ENCODE data around the gene CSNK1D.

The CSNK1D gene

DNA sequence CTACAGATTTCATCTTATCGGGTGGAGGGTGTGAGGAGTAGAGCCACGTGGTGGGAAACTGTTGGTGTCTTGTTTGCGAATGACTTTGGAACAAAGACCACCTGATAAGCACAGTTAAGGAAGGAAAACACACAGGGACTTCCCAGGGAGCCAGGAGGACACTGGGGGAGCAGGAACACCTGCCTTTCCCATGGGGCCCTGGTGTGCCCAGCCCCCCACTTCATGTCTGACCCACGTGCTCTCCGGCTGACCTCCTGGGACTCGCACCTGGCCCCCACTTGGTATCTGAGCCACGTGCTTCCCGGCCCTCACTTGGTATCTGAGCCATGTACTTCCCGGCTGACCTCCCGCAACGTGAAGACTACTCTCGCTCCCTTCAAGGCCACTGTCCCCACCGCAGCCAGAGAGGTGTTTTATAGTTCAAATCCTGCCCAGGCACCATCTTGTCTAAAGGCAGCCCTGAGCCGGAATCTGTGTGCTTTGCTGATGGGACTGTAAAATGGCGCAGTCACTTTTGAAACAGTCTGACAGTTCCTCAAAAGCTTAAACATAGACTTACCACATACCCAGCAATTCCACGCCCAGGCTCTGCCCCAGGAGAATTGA is 5.4 kb upstream of the CSNK1D start:
- TF ChIP-seq GATA3 (IDR thresholded peaks at IDR 0.05; ENCODE audit: low read depth, low read length) (no peak), GATA2 (IDR thresholded peaks at IDR 0.05; ENCODE audit: low read depth, low read length) (no peak)

- TF ChIP-seq GATA3 (IDR thresholded peaks at IDR 0.05; ENCODE audit: low read depth, low read length) (no peak), GATA2 (IDR thresholded peaks at IDR 0.05; ENCODE audit: low read depth, low read length) (no peak)
Observed at GRCh38 chr17:82278308-82278707, 4.8 kb upstream of the CSNK1D start.

- no peak for TF ChIP-seq GATA3 (IDR thresholded peaks at IDR 0.05; ENCODE audit: low read depth, low read length)
- TF ChIP-seq GATA2 (IDR thresholded peaks at IDR 0.05; ENCODE audit: low read depth, low read length) = no peak
Observed at GRCh38 chr17:82277851-82278250, 4.4 kb upstream of the CSNK1D start.

DNA sequence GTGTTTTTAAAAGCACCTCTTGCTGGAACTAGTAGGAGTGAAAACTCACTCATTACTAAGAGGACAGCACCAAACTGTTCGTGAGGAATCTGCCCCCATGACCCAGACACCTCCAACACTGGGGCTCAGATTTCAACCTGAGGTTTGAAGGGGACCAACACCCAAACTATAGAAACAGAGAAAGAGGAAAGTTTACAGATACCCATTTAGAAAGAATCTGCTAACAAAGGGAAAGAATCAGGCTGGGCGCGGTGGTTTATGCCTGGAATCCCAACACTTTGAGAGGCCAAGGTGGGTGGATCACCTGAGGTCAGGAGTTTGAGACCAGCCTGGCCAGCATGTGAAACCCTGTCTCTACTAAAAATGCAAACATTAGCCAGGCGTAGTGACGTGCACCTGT is 3.4 kb upstream of the CSNK1D start:
- no peak for TF ChIP-seq GATA3 (IDR thresholded peaks at IDR 0.05; ENCODE audit: low read depth, low read length)
- no peak for TF ChIP-seq GATA2 (IDR thresholded peaks at IDR 0.05; ENCODE audit: low read depth, low read length)

GRCh38 chr17:82275326-82275725 is 1.8 kb upstream of the CSNK1D start:
- TF ChIP-seq GATA3 (IDR thresholded peaks at IDR 0.05; ENCODE audit: low read depth, low read length) (no peak), GATA2 (IDR thresholded peaks at IDR 0.05; ENCODE audit: low read depth, low read length) (no peak)

- no peak for TF ChIP-seq GATA2 (IDR thresholded peaks at IDR 0.05; ENCODE audit: low read depth, low read length)
- no peak for TF ChIP-seq GATA3 (IDR thresholded peaks at IDR 0.05; ENCODE audit: low read depth, low read length)
Observed at GRCh38 chr17:82274134-82275020, 877 bp upstream of the CSNK1D start.

- TF ChIP-seq GATA2 (IDR thresholded peaks at IDR 0.05; ENCODE audit: low read depth, low read length) = no peak
- no peak for TF ChIP-seq GATA3 (IDR thresholded peaks at IDR 0.05; ENCODE audit: low read depth, low read length)
Observed at GRCh38 chr17:82272495-82273326, 789 bp downstream of the CSNK1D start.

DNA sequence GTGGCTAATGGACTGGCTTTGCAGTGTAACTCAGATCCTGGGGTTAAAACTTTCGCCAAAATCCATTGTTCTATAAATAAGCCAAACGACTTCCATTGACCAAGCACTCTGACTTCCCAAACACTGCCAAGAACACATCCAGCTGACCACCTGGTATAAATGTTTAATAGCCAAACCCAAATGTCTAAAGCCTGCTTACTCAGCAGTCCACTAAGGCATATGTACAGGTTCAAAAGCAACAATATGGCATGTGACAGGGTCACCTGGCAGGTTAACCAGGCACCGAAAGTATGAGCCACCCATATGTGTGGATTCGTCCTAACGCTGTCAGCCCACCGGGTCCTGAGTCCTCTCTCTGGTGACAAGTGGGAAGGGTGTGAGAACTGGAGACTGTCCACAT is 2.1 kb downstream of the CSNK1D start:
- TF ChIP-seq GATA2 (IDR thresholded peaks at IDR 0.05; ENCODE audit: low read depth, low read length) (no peak), GATA3 (IDR thresholded peaks at IDR 0.05; ENCODE audit: low read depth, low read length) (no peak)

GRCh38 chr17:82270651-82271050 is 2.8 kb downstream of the CSNK1D start:
- no peak for TF ChIP-seq GATA2 (IDR thresholded peaks at IDR 0.05; ENCODE audit: low read depth, low read length)
- no peak for TF ChIP-seq GATA3 (IDR thresholded peaks at IDR 0.05; ENCODE audit: low read depth, low read length)

GRCh38 chr17:82269882-82270500 is 3.5 kb downstream of the CSNK1D start:
- TF ChIP-seq GATA3 (IDR thresholded peaks at IDR 0.05; ENCODE audit: low read depth, low read length) = no peak
- no peak for TF ChIP-seq GATA2 (IDR thresholded peaks at IDR 0.05; ENCODE audit: low read depth, low read length)

DNA sequence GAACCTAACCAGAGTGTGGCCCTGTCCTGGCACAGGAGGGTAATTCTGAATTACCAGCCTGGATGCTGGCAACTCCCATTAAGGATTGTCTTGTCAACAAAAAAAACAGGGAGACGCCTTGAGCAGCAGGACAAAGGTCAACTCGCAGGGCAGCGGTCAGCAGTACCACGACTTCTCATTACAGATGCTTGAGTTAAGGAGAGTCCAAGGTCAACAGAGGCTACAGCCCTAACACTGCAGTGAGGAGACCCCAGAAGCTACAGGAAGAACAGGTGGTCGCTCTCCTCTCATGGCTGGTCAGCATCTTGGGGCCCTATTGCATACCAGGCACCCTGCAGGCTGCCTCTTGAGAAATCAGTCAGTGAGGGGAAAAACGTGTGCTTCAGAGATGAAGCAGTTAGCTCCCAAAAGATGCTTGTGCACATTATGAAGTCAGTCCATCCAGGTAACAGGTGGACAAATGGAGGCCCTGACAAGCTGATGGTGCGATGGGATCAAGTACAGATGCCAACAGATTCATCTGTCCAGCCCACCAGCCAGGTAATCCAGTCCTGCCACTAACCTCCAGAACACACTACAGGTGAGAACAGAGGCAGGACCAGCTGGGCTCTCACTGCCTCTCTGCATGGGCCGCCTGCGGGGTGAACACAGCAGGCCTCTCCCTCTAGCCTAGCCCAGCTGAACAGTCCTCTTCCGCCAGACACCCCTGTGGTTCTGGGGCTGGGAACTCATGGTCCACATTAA is 4.2 kb downstream of the CSNK1D start:
- TF ChIP-seq GATA3 (IDR thresholded peaks at IDR 0.05; ENCODE audit: low read depth, low read length) = no peak
- TF ChIP-seq GATA2 (IDR thresholded peaks at IDR 0.05; ENCODE audit: low read depth, low read length) = no peak

DNA sequence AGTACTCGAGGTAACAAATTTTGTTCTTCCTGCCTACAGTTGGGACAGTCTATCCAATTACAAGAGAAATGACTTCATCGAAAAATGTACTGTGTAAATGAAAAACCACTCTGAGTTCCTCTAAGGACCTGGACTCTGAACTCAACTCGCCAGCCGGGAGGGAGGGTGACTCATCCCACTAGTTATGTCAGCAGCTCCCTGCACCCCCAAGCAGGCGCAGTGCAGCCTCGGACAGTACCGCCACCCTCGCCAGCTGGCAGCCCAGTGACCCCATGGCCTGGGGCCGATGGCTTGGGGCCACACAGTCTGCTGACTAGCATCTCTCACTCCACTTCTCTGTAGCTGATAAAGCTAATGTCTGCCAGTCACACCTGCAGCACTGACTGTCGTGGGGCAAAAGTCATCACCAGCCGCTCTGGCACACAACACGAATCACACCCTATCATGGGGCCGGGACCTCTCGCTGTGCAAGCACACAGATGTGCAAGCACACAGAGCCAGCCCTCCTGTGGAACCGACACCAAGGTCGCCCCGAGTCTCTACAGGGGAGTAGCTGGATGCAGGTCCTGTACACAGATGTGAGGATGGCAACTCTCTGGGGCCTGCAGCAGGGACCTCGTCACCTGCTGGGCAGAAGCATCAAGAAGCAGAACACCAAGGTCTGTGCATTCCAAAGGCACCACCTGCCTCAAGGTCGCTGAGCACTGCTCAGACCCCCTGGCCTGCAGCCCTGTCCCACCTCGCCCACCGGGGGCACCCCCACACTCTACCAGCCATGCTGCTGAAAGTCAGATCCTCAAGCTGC is 5.7 kb downstream of the CSNK1D start:
- TF ChIP-seq GATA2 (IDR thresholded peaks at IDR 0.05; ENCODE audit: low read depth, low read length) = no peak
- no peak for TF ChIP-seq GATA3 (IDR thresholded peaks at IDR 0.05; ENCODE audit: low read depth, low read length)

Data from SH-SY5Y (cell line).